GM21515 (cell line): ENCODE measurements around the gene MUSK.

Experiments used
- ATAC-seq: cut with Tn5 transposase; IDR thresholded peaks from one replicate; pipeline ENCODE4 v1.9.1; 2021; ENCODE audit not compliant: unreplicated experiment

The MUSK gene

DNA sequence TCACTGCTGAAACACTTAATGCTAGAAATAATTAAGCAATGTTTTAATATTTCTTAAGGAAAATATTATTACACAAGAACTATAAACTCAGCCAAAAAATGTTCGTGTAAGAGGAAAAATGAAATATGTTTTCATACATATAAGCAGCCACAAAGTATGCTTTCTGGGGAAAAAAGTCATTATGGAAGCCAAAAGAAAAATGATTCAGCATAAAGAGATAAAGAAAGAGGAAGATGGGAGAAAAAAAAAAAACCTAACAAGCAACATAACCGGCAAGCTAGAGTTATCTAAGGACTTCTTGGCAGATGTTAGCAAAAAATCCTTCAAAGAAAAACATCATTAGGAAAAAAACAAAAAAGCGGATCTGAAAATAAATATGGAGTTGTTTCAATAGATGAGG is 179.1 kb downstream of the MUSK start:
- ATAC-seq = no peak

DNA sequence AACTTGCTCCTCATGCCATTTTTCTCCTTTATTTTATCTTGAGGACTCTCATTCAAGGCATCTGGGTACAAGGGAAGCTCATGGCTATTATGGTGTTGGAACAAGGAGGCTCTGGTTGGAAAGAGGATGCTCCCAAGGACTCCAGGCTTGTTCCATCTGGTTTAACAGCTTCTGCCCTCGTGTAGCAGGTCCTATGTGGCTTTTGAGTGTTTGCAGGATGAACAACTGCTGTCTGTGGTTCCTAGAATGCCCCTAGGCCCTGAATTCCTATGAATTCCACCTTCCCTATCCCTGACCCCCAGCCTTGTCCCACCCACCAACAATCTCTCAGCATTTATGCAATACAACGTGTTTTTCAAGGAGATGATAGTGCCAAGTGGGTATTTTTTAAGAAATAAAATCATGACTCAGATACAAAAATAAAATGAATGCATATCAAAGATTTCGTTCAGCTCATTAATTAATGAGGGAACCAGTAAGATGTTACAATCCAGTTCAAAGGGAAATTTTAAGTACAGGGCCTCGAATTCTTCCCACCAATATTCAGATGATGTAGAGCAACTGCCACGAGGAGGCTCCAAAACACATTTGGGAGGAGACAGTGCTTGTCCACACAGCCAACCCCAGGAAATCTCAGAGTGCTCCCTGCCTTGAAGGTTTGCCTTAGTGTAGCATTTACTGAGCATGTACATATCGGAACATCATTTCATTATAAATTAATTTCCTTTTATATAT is 182.0 kb downstream of the MUSK start:
- ATAC-seq = no peak
